GM21619 (cell line): ENCODE measurements around the gene SLC24A3.
A peak's percentile ranks its signal among the peaks of the same experiment; 100 is the strongest.

Experiments
- ATAC-seq: cut with Tn5 transposase; IDR thresholded peaks from one replicate; pipeline ENCODE4 v1.9.1; 2021; ENCODE audit not compliant: unreplicated experiment

The SLC24A3 gene

GRCh38 chr20:19336631-19337030 lies 124.2 kb downstream of the SLC24A3 start:
- ATAC-seq: no peak

- ATAC-seq: no peak
Measured at GRCh38 chr20:19338380-19338779, 125.9 kb downstream of the SLC24A3 start.

GRCh38 chr20:19338960-19339359 lies 126.5 kb downstream of the SLC24A3 start:
- no peak for ATAC-seq

GRCh38 chr20:19341348-19342053 lies 129.1 kb downstream of the SLC24A3 start:
- no peak for ATAC-seq

- ATAC-seq: no peak
Measured at GRCh38 chr20:19344341-19344740, 131.9 kb downstream of the SLC24A3 start.

GRCh38 chr20:19347943-19348456 lies 135.6 kb downstream of the SLC24A3 start:
- peak; percentile 77 for ATAC-seq

- ATAC-seq: no peak
Measured at GRCh38 chr20:19348582-19348981, 136.1 kb downstream of the SLC24A3 start.

- ATAC-seq: no peak
Measured at GRCh38 chr20:19349879-19350278, 137.4 kb downstream of the SLC24A3 start.

GRCh38 chr20:19351542-19351941 lies 139.1 kb downstream of the SLC24A3 start:
- no peak for ATAC-seq

- no peak for ATAC-seq
Measured at GRCh38 chr20:19354950-19355349, 142.5 kb downstream of the SLC24A3 start.

- no peak for ATAC-seq
Measured at GRCh38 chr20:19361790-19362189, 149.3 kb downstream of the SLC24A3 start.

GRCh38 chr20:19363476-19363875 lies 151.0 kb downstream of the SLC24A3 start:
- no peak for ATAC-seq

- no peak for ATAC-seq
Measured at GRCh38 chr20:19367591-19367990, 155.1 kb downstream of the SLC24A3 start.

GRCh38 chr20:19368351-19368750 lies 155.9 kb downstream of the SLC24A3 start:
- ATAC-seq: no peak

- no peak for ATAC-seq
Measured at GRCh38 chr20:19370076-19371075, 157.9 kb downstream of the SLC24A3 start.

GRCh38 chr20:19371112-19371511 lies 158.7 kb downstream of the SLC24A3 start:
- no peak for ATAC-seq

- no peak for ATAC-seq
Measured at GRCh38 chr20:19374216-19374615, 161.8 kb downstream of the SLC24A3 start.

GRCh38 chr20:19375395-19375794 lies 163.0 kb downstream of the SLC24A3 start:
- no peak for ATAC-seq

GRCh38 chr20:19375801-19376200 lies 163.4 kb downstream of the SLC24A3 start:
- no peak for ATAC-seq

GRCh38 chr20:19376451-19377229 lies 164.2 kb downstream of the SLC24A3 start:
- no peak for ATAC-seq

- no peak for ATAC-seq
Measured at GRCh38 chr20:19378058-19378457, 165.6 kb downstream of the SLC24A3 start.
